ENCODE measurements around the gene PALS2. TPM values are rescaled to one million over a fixed set of nuclear protein-coding genes. Genes with fewer than 3 reads are reported as not detected.

Gene PALS2
- total RNA-seq, 1 experiment from 2014 or later, result 44.6 TPM

DNA sequence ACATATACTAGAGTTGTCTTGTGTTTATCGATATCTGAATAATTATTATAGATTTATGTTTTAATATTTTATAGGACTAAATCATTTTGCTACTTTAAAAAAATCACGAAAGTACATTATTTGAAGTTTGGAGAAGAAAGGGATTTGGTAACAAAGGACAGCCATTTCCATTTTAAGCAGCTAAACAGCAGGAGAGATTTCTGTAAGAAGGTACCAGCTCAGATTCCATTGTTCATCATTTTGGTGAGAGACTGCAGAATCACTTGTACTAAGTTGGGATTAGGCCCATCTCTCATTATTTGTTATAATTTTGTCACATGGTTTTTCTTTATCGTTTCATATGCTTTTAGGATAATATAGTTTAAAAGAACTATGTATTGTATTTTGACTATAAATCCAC lies 46.7 kb downstream of the PALS2 start (continued):
- TF ChIP-seq, protein P1, sequence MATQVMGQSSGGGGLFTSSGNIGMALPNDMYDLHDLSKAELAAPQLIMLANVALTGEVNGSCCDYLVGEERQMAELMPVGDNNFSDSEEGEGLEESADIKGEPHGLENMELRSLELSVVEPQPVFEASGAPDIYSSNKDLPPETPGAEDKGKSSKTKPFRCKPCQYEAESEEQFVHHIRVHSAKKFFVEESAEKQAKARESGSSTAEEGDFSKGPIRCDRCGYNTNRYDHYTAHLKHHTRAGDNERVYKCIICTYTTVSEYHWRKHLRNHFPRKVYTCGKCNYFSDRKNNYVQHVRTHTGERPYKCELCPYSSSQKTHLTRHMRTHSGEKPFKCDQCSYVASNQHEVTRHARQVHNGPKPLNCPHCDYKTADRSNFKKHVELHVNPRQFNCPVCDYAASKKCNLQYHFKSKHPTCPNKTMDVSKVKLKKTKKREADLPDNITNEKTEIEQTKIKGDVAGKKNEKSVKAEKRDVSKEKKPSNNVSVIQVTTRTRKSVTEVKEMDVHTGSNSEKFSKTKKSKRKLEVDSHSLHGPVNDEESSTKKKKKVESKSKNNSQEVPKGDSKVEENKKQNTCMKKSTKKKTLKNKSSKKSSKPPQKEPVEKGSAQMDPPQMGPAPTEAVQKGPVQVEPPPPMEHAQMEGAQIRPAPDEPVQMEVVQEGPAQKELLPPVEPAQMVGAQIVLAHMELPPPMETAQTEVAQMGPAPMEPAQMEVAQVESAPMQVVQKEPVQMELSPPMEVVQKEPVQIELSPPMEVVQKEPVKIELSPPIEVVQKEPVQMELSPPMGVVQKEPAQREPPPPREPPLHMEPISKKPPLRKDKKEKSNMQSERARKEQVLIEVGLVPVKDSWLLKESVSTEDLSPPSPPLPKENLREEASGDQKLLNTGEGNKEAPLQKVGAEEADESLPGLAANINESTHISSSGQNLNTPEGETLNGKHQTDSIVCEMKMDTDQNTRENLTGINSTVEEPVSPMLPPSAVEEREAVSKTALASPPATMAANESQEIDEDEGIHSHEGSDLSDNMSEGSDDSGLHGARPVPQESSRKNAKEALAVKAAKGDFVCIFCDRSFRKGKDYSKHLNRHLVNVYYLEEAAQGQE (IDR thresholded peaks at IDR 0.05; ENCODE audit: low read depth), result no peak

DNA sequence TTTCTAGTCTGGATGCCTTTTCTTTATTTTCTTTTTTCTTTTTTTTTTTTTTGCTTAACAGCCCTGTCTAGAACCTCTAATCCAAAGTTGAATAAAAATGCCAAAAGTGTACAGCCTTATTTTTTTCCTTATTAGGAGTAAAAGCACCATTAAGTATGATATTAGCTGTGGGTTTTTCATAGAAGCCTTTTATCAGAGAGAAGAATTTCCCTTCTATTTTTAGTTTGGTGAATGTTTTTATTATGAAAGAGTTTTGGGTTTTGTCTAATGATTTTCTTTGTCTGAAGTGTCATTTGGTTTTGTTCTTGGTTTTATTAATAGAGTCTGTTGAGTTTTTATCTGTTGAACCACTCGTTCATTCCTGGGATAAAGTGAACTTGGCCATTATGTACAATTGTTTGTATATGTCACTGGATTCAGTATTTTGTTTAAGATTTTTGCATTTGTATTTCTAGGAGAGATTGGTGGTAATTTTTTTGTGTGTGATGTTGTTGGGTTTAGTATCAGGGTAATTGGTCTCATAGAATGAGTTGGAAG lies 49.5 kb downstream of the PALS2 start:
- peaks cover 60% of the 10 kb centered on the region for H3K79me2 ChIP-seq (ENCODE audit: insufficient read depth, low read length)
- RAD21 ChIA-PET (ENCODE audit: low non-redundant PET in 1 of 2, low total read pairs in 2 of 2, uncharacterized antibody in 2 of 2, unreplicated experiment in 2 of 2), result no interaction called here

More for the DNA sequence above, 49.5 kb downstream of the PALS2 start:
- no peaks in the 10 kb centered on the region for H3K9me2 ChIP-seq (ENCODE audit: insufficient read depth)
- H3K4me1 ChIP-seq (ENCODE audit: control insufficient read depth in 1 of 2, insufficient read depth in 2 of 2, low read length in 2 of 2), result no peaks in the 10 kb centered on the region
- POLR2A ChIA-PET, result no interaction called here
- DNase-seq (ENCODE audit: low read depth, low spot score) (no peak), ATAC-seq (no peak)
- H3K4me3 ChIP-seq (replicated peaks in 1 of 2; ENCODE audit: low read depth in 1 of 2, low read length in 2 of 2), result no peak overlapping the region
- H3K9me3 ChIP-seq (ENCODE audit: control insufficient read depth in 1 of 2, insufficient read depth in 1 of 2, low read depth in 1 of 2, low read length in 2 of 2), result no peaks in the 10 kb centered on the region
- no peak overlapping the region for H3K27ac ChIP-seq (ENCODE audit: low read depth, low read length)
- no peaks in the 10 kb centered on the region for H4K20me1 ChIP-seq (ENCODE audit: insufficient read depth)
- no TSS peak for BruUV-seq (replicated peaks)
- no peak overlapping the region for H2AFZ ChIP-seq (ENCODE audit: low read depth, low read length, poor library complexity, severe bottlenecking)
- intact Hi-C loops (cut with micrococcal nuclease), result no loop called here
- no peak for TF ChIP-seq ZNF274 (IDR thresholded peaks at IDR 0.05; ENCODE audit: low read depth, low read length)
- TF ChIP-seq, protein P1 (IDR thresholded peaks at IDR 0.05; ENCODE audit: low read depth), result no peak
- TF ChIP-seq ELF1 (IDR thresholded peaks at IDR 0.05; ENCODE audit: borderline replicate concordance, low read depth), result no peak
- no peak for TF ChIP-seq YY1 (IDR thresholded peaks at IDR 0.05; ENCODE audit: extremely low read depth, insufficient replicate concordance, low read depth, low read length)
- TF ChIP-seq, protein P2, sequence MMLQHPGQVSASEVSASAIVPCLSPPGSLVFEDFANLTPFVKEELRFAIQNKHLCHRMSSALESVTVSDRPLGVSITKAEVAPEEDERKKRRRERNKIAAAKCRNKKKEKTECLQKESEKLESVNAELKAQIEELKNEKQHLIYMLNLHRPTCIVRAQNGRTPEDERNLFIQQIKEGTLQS (IDR thresholded peaks at IDR 0.05), result no peak
- TF ChIP-seq ZFX (IDR thresholded peaks at IDR 0.05), result no peak
- TF ChIP-seq, protein P3, sequence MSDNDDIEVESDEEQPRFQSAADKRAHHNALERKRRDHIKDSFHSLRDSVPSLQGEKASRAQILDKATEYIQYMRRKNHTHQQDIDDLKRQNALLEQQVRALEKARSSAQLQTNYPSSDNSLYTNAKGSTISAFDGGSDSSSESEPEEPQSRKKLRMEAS (IDR thresholded peaks at IDR 0.05), result no peak
- TF ChIP-seq, protein P4, sequence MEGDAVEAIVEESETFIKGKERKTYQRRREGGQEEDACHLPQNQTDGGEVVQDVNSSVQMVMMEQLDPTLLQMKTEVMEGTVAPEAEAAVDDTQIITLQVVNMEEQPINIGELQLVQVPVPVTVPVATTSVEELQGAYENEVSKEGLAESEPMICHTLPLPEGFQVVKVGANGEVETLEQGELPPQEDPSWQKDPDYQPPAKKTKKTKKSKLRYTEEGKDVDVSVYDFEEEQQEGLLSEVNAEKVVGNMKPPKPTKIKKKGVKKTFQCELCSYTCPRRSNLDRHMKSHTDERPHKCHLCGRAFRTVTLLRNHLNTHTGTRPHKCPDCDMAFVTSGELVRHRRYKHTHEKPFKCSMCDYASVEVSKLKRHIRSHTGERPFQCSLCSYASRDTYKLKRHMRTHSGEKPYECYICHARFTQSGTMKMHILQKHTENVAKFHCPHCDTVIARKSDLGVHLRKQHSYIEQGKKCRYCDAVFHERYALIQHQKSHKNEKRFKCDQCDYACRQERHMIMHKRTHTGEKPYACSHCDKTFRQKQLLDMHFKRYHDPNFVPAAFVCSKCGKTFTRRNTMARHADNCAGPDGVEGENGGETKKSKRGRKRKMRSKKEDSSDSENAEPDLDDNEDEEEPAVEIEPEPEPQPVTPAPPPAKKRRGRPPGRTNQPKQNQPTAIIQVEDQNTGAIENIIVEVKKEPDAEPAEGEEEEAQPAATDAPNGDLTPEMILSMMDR (IDR thresholded peaks at IDR 0.05 in 2 of 3, conservative IDR thresholded peaks at IDR 0.05 in 1 of 3; ENCODE audit: borderline replicate concordance in 1 of 3, insufficient read depth in 1 of 3, low read depth in 2 of 3, low read length in 2 of 3), result no peak
- CTCF ChIA-PET, result no interaction called here
- H3K9ac ChIP-seq (ENCODE audit: low read length), result no peak overlapping the region
- no peaks in the 10 kb centered on the region for H3K27me3 ChIP-seq (ENCODE audit: insufficient read depth, low read length)
- no peaks in the 10 kb centered on the region for H3K36me3 ChIP-seq (ENCODE audit: control insufficient read depth in 1 of 2, insufficient read depth in 2 of 2, low read length in 2 of 2)
- H3K4me2 ChIP-seq (ENCODE audit: low read length), result no peak overlapping the region
